Measurements from ENCODE around the gene HSD17B10. TPM values are rescaled to one million over a fixed set of nuclear protein-coding genes. Genes with fewer than 3 reads are reported as not detected.
"Not testable (repeated sequence)": the region's sequence is repeated elsewhere in the genome, so short reads cannot be mapped to it uniquely, and the experiment has no call there.

HSD17B10 gene
- total and polyA plus RNA-seq, 8 donors = 16.1 to 84.3 (median 36.2) TPM; not detected in 1

DNA sequence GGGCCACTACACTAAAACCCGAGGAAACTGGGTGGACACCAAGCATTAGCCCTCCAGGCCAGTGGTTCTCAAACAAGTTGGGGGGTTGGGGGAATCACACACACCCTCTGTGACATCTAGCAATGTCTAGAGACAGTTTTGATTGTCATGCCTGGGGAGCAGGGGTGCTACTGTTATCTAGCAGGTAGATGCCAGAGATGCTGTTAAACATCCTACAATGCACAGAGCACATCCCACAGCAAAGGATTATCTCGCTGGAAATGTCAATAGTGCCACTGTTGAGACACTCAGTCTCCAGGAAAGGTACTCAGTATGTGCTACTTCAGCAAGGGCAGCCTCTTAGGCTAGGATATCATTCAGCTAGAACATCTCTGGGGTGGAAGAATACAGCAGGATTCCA is 13.0 kb downstream of the HSD17B10 start:
- intact Hi-C loops (cut with DNase I; ENCODE audit: low total_unique reads) = no loop called here
- Histone ChIP-seq H3K4me3 (peak overlapping the region; percentile 57 to 75 (median 66)), H3K4me1 (peaks cover 4 to 33% (median 23%) of the 10 kb centered on the region in 4 donors), H3K27me3 (no peaks in the 10 kb centered on the region), H3K36me3 (no peaks in the 10 kb centered on the region), H3K27ac (peak overlapping the region in 2 of 5 donors; percentile 96), H3K9me3 (no peaks in the 10 kb centered on the region)
- 13 to 32% (median 25%) methylated on average over 1 to 2 of the region's 2 CpGs for WGBS, 5 donors
- no peak for DNase-seq
- TF ChIP-seq, protein P1, sequence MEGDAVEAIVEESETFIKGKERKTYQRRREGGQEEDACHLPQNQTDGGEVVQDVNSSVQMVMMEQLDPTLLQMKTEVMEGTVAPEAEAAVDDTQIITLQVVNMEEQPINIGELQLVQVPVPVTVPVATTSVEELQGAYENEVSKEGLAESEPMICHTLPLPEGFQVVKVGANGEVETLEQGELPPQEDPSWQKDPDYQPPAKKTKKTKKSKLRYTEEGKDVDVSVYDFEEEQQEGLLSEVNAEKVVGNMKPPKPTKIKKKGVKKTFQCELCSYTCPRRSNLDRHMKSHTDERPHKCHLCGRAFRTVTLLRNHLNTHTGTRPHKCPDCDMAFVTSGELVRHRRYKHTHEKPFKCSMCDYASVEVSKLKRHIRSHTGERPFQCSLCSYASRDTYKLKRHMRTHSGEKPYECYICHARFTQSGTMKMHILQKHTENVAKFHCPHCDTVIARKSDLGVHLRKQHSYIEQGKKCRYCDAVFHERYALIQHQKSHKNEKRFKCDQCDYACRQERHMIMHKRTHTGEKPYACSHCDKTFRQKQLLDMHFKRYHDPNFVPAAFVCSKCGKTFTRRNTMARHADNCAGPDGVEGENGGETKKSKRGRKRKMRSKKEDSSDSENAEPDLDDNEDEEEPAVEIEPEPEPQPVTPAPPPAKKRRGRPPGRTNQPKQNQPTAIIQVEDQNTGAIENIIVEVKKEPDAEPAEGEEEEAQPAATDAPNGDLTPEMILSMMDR (IDR thresholded peaks at IDR 0.05) = no peak
- TF ChIP-seq EP300 (IDR thresholded peaks at IDR 0.05) = no peak
- no peak for TF ChIP-seq POLR2A (IDR thresholded peaks at IDR 0.05)
- TF ChIP-seq POLR2AphosphoS5 (IDR thresholded peaks at IDR 0.05) = no peak

DNA sequence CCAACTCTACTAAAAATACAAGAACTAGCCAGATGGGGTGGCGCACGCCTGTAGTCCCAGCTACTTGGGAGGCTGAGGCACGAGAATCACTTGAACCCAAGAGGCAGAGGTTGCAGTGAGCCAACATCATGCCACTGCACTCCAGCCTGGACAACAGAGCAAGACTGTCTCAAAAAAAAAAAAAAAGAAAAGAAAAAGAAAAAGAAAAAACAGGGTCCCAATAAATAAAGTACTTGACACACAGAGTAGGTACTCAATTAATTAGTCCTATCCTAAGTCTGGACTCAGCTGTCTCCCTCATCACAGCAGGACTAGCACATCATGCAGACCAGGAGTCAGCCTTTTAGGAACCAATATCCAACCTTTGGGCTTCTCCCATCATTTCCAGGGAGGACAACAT is 13.8 kb downstream of the HSD17B10 start:
- H3K27ac ChIP-seq; DNase-seq; H3K9me3 ChIP-seq; H3K36me3 ChIP-seq; intact Hi-C loops (cut with DNase I; ENCODE audit: low total_unique reads); H3K27me3 ChIP-seq: not testable (repeated sequence)
- Histone ChIP-seq H3K4me3 (peak overlapping the region in 1 of 4 donors; percentile 75), H3K4me1 (peaks cover 4 to 33% (median 23%) of the 10 kb centered on the region in 4 donors)
- WGBS, 5 donors = 90 to 99% (median 94%) methylated on average over 3 of the region's 3 CpGs

DNA sequence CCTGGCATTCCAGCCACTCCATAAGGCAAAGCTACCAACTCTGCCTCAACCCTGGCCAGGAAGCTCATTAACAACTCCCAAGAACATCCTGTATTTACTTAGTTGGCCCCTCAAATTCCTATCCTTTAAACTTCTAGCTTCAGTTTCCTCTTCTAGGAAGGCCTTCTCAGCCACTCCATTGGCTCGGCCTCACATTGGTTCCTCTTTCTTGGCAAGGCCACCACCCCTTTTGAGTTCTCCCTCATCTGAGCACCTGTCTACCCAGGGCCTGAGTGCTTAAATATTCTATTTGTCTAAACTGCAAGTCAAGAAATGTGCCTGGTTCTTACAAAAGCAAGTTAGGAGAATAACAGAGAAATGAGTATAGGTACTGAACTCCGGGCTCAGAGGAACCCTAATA is 21.7 kb downstream of the HSD17B10 start:
- peaks cover 32 to 77% (median 73%) of the 10 kb centered on the region in 4 donors for H3K36me3 ChIP-seq
- no peaks in the 10 kb centered on the region for H3K9me3 ChIP-seq
- intact Hi-C loops (cut with DNase I; ENCODE audit: low total_unique reads) = no loop called here
- H3K27ac ChIP-seq = no peak overlapping the region
- TF ChIP-seq POLR2A (IDR thresholded peaks at IDR 0.05) (no peak), EP300 (IDR thresholded peaks at IDR 0.05) (no peak), POLR2AphosphoS5 (IDR thresholded peaks at IDR 0.05) (no peak)
- TF ChIP-seq, protein P1 (IDR thresholded peaks at IDR 0.05) = no peak
- H3K27me3 ChIP-seq = no peaks in the 10 kb centered on the region
- DNase-seq = no peak
- no peaks in the 10 kb centered on the region for H3K4me1 ChIP-seq
- H3K4me3 ChIP-seq = no peak overlapping the region
- 84 to 100% (median 94%) methylated on average over 2 of the region's 2 CpGs for WGBS, 5 donors

- intact Hi-C loops (cut with DNase I; ENCODE audit: low total_unique reads) = no loop called here
- no peak for TF ChIP-seq POLR2A (IDR thresholded peaks at IDR 0.05)
- TF ChIP-seq, protein P1 (IDR thresholded peaks at IDR 0.05) = no peak
- no peak for TF ChIP-seq EP300 (IDR thresholded peaks at IDR 0.05)
- TF ChIP-seq POLR2AphosphoS5 (IDR thresholded peaks at IDR 0.05) = no peak
- 93 to 99% (median 95%) methylated on average over 10 of the region's 10 CpGs for WGBS, 5 donors
- Histone ChIP-seq H3K27ac (no peak overlapping the region), H3K36me3 (peaks cover 21 to 100% (median 96%) of the 10 kb centered on the region in 4 donors), H3K4me1 (no peaks in the 10 kb centered on the region), H3K4me3 (no peak overlapping the region), H3K27me3 (no peaks in the 10 kb centered on the region), H3K9me3 (no peaks in the 10 kb centered on the region)
- no peak for DNase-seq
These were observed 30.6 kb downstream of the HSD17B10 start for GRCh38 chrX:53403535-53403934.

DNA sequence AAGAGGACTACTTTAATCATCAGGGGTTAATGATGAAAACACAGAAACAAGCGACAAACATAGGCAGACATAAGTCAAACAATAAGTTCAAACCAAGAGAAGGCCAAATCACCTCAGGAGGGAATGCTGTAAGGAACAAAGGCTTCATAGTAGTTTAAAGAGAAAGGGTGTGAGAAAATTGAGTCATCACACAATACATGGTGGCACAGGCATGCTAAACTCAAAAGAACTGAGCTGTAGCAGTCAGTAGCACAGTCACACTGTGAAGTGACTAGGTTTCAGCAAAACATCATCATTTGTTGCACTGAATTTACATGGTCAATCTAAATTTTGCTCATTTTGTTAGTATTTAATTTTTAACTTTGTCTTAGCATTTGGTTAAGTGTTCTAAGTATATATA is 36.0 kb downstream of the HSD17B10 start:
- Histone ChIP-seq H3K27me3 (no peaks in the 10 kb centered on the region), H3K9me3 (no peaks in the 10 kb centered on the region), H3K4me3 (no peak overlapping the region), H3K27ac (no peak overlapping the region), H3K4me1 (no peaks in the 10 kb centered on the region), H3K36me3 (peaks cover 0 to 100% (median 91%) of the 10 kb centered on the region in 4 donors)
- WGBS, 5 donors = 88 to 100% (median 97%) methylated on average over 1 of the region's 1 CpG
- intact Hi-C loops (cut with DNase I; ENCODE audit: low total_unique reads) = no loop called here
- no peak for DNase-seq
- TF ChIP-seq, protein P1 (IDR thresholded peaks at IDR 0.05) = no peak
- TF ChIP-seq POLR2AphosphoS5 (IDR thresholded peaks at IDR 0.05) (no peak), EP300 (IDR thresholded peaks at IDR 0.05) (no peak), POLR2A (IDR thresholded peaks at IDR 0.05) (no peak)

All from stomach (tissue), 9 donors.